RWPE1 (cell line): Measurements from ENCODE around the gene DNAAF5.

Experiments
- CTCF ChIA-PET: fragments of 350-600 bp; sonication (Branson Sonifier 250); formaldehyde crosslinking; extraction: SDS; loops from one replicate; lab custom pipeline; 2021; lab: Yijun Ruan, JAX
- POLR2A ChIA-PET: fragments of 400-600 bp; formaldehyde crosslinking; extraction: SDS; loops from one replicate; lab custom pipeline; 2020; ENCODE audit warnings: antibody characterized with exemption; ENCODE audit not compliant: low non-redundant PET; lab: Yijun Ruan, JAX
- DNase-seq: peaks from one replicate; pipeline ENCODE4 v3.0.0; 2012; ENCODE audit warnings: low spot score
- H3K27ac ChIP-seq: fragments of 450-650 bp; 2 replicates; pipeline ENCODE4 v1.5.1; 2017
- TF ChIP-seq, protein P1 (sequence below): fragments of 450-650 bp; conservative IDR thresholded peaks from 2 replicates; pipeline ENCODE4 v1.5.1; 2017; ENCODE audit warnings: low read depth, mild to moderate bottlenecking

DNAAF5 gene

DNA sequence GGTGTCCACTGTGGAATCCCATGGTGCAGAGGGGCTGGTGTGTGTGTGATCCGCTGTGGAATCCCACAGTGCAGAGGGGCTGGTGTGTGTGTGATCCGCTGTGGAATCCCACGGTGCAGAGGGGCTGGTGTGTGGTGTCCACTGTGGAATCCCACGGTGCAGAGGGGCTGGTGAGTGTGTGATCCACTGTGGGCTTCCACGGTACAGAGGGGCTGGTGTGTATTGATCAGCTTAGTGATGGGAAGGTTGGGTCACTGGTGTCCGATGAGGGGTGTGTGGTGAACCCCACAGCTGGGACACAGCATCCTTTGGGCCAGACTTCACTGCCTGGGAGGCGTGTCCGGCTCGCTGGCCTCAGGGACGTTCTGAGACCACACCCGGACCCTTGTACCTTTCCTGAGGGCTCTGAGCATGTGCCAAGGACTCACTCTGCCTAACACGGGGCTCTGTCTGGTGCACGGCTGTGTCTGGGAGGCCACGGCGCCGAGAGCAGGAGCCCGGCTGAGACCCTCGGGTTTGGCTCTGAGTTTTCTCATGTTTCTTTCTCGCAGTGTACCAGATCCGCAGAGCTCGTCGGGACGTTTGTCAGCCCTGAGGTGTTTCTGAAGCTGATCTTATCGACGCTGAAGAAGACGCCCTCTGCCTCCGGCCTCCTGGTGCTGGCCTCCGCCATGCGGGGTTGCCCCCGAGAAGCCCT, 29.9 kb downstream of the DNAAF5 start:
- POLR2A ChIA-PET: no interaction called here
- CTCF ChIA-PET: no interaction called here

GRCh38 chr7:756928-757560, 30.5 kb downstream of the DNAAF5 start:
- no peak overlapping the region for H3K27ac ChIP-seq
- no peak for DNase-seq
- TF ChIP-seq, protein P1, sequence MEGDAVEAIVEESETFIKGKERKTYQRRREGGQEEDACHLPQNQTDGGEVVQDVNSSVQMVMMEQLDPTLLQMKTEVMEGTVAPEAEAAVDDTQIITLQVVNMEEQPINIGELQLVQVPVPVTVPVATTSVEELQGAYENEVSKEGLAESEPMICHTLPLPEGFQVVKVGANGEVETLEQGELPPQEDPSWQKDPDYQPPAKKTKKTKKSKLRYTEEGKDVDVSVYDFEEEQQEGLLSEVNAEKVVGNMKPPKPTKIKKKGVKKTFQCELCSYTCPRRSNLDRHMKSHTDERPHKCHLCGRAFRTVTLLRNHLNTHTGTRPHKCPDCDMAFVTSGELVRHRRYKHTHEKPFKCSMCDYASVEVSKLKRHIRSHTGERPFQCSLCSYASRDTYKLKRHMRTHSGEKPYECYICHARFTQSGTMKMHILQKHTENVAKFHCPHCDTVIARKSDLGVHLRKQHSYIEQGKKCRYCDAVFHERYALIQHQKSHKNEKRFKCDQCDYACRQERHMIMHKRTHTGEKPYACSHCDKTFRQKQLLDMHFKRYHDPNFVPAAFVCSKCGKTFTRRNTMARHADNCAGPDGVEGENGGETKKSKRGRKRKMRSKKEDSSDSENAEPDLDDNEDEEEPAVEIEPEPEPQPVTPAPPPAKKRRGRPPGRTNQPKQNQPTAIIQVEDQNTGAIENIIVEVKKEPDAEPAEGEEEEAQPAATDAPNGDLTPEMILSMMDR: no peak
- ChIA-PET POLR2A (no interaction called here), CTCF (no interaction called here)

More for the DNA sequence above, 29.9 kb downstream of the DNAAF5 start:
- TF ChIP-seq, protein P1: no peak
- no peak overlapping the region for H3K27ac ChIP-seq
- no peak for DNase-seq

DNA sequence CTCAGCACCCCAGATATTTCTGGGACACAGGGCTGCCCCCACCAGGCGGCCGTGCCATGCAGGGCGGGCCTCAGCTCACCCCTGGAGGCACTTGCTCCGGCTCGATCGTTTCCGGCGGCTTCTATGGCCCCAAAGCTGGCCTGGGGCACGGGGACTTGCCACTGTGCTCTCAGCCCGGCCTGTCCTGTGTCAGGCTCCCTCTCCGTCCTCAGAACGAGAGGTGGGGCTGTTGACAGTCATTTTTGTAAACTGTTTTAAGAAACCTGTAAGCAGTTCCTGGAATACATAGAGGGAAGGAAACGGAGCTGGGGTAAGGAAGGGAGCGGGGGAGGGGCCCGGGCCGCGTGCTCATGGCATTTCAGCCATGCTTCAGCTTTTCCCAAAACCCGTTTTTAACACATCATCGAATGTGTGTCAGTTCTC, 31.3 kb downstream of the DNAAF5 start:
- H3K27ac ChIP-seq: no peak overlapping the region
- POLR2A ChIA-PET: no interaction called here
- TF ChIP-seq, protein P1: no peak
- no peak for DNase-seq
- CTCF ChIA-PET: interaction anchor here (0.6 kb wide), 1 partner anchor 10 kb away, joined by 5 read pairs; no protein-coding TSS in a partner anchor

GRCh38 chr7:759569-759968, 33.1 kb downstream of the DNAAF5 start:
- CTCF ChIA-PET: no interaction called here
- TF ChIP-seq, protein P1: no peak
- H3K27ac ChIP-seq: no peak overlapping the region
- no peak for DNase-seq
- POLR2A ChIA-PET: no interaction called here

DNA sequence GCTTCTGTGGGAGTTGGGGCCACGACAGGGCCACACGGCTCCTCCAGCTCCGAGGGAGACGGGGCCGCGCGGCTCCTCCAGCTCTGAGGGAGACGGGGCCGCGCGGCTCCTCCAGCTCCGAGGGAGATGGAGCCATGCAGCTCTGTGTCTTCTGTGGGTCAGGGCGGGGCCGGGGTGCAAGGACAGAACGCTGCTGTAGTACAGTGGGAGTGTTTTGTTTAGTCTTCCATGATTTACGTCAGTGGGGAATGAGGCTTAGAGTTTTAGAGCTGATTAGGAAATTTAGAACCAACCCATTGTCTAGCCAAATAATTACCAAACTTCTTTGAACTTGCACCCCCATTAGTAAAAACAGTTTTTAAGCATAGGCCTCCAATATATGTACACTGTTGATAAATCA, 33.5 kb downstream of the DNAAF5 start:
- DNase-seq: no peak
- CTCF ChIA-PET: interaction anchor here (0.6 kb wide), 1 partner anchor 398 kb away, joined by 3 read pairs; no protein-coding TSS in a partner anchor
- H3K27ac ChIP-seq: no peak overlapping the region
- POLR2A ChIA-PET: no interaction called here
- TF ChIP-seq, protein P1: no peak

- H3K27ac ChIP-seq: no peak overlapping the region; the same call in 1 of the 2 replicates
- TF ChIP-seq, protein P1: no peak
- ChIA-PET POLR2A (no interaction called here), CTCF (no interaction called here)
- DNase-seq: no peak
These were observed 34.6 kb downstream of the DNAAF5 start for GRCh38 chr7:761101-761500.
